Prostate gland (tissue), 2 donors: Measurements from ENCODE around the gene EIPR1.

Source experiments
- CTCF ChIP-seq, 4 experiments: fragments of 200-600 bp in 2 of 4; fragments of 450-650 bp in 2 of 4; sonication (generic) in 2 of 4; IDR thresholded peaks; 1 replicate in 3 of 4; 2 replicates in 1 of 4; pipeline ENCODE4 v1.5.1; 2016 to 2019; ENCODE audit warnings: antibody characterized with exemption in 4 of 4, mild to moderate bottlenecking in 2 of 4, moderate library complexity in 2 of 4
- POLR2A ChIP-seq: fragments of 450-650 bp; IDR thresholded peaks from one replicate; pipeline ENCODE4 v1.6.1; 2016; ENCODE audit warnings: antibody characterized with exemption, mild to moderate bottlenecking
- POLR2AphosphoS5 ChIP-seq: sonication (generic); formaldehyde crosslinking; IDR thresholded peaks from one replicate; pipeline ENCODE4 v1.6.1; 2017; ENCODE audit warnings: antibody characterized with exemption

- TF ChIP-seq POLR2AphosphoS5 (no peak), CTCF (IDR thresholded peaks at IDR 0.05) (no peak), POLR2A (no peak)
Observed at GRCh38 chr2:3233877-3234276, 143.7 kb downstream of the EIPR1 start.
